GM21381 (cell line): ENCODE results near the gene SKIC8.

ENCODE experiments used
- ATAC-seq: cut with Tn5 transposase; IDR thresholded peaks from one replicate; pipeline ENCODE4 v1.9.1; 2021; ENCODE audit warnings: mild to moderate bottlenecking, moderate library complexity; ENCODE audit not compliant: unreplicated experiment

SKIC8 gene

DNA sequence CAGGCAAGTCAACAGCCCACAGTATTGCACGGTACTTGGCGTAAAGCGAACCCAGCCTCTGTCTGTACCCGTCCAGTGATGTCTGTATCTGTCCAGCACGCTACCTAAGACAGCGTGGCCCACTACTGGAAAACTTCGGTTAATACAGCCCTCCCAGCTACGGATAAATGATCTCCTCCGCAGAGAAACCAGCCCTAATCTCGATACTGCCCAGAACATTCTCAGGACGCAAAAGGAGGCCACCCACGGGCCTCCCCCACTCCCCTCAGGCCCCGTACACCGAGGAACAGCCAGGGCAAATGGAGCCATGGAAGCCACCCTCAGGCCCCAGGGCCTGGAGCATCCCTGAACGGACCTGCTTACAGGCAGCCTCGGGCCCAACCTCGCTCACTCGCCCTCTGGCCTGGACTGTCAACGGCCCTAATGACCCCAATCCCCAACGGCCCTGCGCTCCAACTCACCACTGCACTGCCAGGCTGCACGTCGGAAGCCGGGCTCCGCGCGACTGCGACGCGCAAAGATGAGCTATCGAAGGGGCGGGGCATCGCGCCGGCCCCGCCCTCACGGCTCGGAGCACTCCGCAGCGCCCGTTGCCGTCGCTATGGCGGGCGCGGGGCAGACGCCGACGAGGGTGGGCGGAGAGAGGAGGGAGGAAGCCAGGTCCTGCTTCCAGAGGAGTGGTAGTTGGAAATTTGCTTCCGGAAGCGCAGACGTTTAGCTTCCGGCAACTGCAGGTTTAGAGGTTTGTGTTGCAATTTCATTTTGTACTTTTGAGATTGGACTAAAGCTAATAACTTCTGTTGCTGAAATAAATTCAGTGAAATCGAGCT lies at the start of gene SKIC8:
SKIC8 (minus strand) TSS at position 509 of the 830 bp plus-strand sequence. CDS start 3,923 bp downstream, outside the sequence.
- peak; percentile 85 for ATAC-seq

DNA sequence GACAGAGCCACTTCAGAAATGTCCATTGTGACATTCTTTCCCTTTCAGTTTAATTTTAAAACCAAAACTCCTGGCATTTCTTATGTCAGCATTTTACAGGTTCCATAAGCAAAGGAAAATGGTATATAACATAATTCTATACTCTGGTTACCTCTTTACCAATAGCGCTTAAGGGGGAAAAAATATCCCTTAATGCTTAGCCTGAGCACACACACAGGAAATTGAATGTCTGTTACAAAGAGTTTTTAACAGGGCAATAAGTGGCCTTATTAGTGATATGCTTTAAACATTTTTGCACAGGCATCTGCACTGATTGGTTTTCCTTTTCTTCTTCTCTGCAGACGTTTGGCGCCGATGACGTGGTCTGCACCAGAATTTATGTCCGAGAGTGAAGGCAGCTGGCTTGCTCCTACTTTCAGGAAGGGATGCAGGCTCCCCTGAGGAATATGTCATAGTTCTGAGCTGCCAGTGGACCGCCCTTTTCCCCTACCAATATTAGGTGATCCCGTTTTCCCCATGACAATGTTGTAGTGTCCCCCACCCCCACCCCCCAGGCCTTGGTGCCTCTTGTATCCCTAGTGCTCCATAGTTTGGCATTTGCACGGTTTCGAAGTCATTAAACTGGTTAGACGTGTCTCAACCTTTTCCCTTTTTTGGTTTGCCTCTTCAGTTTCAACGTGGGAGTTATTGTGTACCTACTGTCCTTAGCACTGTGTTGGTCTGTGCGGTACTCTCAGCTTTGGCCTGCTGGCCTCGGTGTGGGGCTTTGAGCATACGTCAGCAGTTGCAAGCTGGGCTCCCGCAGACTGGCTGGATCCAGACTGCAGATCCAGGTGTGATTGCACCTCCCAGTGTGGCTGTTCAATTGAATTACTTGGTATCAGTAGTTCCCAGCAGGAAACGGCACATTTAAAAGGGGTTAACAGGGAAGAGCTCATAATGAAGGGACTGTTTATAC lies 48.5 kb upstream of the SKIC8 start:
- ATAC-seq = no peak

DNA sequence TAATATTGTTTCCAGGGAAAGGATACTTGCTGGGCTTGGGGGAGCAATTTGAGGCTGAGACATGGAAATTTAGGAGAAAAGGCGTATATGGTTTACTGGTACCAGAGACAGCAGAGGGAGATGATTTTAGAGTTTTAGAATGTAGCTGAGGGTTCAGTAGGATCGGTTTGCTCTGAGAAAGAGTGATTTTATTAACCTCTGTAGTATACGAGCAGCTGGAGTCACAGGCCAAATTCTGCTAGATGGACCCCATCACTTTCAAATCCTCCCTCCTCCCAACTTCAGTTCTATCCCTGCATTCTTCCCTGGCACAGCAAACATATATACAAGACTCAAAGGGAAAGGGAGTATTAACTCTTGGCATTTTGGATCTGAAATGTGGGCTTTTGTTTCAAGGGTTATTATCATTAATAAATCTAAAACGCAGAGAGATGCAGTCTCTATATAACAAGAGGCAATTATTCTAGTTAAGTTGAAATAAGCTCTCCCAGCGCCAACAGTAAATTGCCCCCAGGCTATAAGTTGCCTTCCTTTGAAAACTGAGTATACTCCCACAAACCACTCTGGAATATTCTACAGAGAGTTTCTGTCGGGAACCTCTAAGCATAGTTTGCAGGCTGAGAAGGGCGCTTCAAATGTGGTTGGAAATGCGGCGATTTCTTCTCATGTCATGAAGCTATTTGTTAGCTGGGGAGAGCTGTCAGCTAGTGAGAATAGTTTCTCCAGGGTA lies 46.2 kb upstream of the SKIC8 start:
- ATAC-seq = no peak

DNA sequence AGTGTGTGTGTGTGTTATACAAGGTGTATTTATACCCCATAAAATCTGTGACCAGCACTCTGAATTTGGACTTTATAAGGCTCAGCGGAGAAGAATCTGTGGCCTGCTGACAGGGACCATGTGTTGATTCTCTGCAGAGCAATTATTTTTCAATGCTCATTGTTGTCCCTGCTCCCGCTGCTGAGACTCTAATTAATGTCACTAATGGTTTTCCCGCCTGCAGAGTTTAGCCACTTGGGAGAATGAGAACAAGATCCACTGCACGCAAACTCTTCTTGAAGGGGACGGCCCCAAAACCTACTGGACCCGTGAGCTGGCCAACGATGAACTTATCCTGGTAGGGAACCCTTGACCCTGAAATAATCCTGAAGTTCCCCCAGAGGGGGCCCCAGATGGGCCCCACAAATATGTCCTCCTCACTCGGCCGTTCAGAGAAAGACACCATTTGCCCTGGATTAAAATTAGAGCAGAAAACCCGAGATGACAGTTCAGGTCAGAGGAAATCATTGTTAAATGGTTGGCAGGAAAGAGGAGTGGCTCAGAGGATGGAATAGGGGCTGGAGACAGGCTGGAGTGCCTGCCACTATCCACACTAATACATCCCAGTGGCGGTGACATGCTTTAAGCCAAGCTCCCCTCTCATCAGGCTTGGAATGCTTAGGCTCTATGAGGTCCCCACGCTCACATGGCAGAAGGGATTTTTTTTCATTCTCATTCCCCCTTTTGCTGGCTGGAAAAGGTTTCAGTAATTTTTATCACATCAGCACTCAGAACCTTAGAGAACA lies 44.1 kb upstream of the SKIC8 start:
- no peak for ATAC-seq

DNA sequence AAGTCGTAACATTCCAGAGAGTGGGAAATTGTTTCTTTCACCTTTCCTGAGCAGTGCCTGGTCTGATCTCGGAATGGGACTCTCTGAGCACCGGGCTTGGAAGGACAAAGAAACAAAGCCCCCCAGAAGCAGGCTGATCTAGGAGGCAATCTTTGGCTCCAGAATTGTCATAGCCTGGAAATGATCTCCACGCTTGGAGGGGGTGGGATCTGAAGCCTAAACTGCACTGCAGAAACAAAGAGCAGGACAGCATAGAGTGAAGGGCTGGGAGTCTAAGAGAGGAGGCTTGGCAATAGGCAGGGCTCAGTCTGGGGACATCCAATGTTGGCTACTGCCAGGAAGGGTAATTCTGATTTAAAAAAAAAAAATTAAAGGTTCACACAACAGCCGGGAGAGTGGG lies 42.6 kb upstream of the SKIC8 start:
- no peak for ATAC-seq

DNA sequence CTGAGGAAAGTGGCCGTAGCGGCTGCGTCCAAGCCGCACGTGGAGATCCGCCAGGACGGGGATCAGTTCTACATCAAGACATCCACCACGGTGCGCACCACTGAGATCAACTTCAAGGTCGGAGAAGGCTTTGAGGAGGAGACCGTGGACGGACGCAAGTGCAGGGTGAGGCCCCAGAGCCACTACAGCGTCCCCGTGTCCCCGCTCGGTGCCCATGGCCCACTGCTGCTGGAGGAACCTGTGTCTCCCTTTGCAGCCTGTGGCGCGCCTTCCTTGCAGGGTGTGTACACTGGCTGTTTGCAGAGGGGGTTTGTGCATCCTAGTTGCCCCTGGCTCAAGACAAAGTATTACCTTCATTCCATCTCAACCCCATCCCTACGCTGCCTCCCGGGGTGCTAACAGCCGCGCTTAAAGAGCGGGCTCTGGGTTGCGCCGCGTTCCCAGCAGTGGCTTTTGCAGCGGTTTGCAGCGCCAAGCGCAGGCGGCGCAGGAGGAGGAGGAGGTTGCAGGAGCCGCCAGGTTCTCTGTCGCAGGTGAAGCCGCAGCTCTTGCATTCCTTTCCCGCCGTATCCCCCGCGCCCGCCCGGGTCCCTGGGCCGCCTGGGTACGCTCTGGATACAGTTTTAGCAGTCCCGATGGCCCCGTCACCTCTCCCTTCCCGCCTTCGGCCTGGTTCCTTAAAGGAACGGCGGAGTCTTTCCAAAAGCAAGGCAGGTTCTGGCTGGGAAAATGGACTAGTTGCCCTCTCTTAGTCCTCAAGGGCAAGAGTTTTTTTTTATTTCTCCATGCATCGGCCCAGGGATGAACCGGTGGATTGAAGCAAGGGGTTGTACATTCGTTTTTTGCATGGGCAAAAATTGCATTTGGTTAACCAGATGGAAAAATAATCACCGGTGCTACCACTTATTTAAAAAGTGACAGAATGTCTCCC lies 41.9 kb upstream of the SKIC8 start:
- no peak for ATAC-seq

DNA sequence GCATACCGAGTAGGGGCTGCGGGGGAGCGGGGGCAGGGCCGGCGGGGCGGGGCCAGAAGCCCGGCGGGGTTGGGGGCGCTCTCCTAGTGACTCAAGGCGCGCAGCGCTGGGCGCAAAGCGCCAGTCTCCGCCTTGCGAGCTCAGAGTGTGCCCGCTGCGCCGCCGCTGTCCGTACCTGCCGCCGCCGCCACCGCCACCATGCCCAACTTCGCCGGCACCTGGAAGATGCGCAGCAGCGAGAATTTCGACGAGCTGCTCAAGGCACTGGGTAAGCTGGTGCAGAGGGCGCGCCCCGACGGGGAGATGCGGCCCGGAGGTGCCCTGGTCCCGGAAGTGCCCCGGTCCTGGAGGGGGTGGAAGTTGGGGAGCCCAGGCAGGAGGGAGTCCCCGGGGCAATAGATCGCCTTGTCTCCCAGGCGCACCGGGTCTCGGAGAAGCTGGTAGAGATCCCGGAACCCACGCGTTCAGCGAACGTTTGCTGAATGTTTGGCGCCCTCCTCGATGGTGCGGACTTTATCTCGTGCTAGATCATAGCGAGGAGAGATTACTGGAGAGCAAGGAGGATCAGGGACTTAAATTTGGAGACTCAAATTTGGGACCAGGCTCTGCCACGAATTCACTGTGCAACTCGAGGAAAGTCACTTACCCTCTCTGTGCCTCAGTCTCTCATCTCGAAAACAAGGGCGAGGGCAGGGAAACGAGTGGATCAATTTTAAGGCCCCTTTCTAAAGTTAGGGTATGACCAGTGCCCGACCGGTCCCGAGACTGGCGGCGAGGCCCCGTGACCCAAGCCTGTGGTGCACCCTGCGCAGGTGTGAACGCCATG lies 41.0 kb upstream of the SKIC8 start, which contains the start of gene CRABP1:
CRABP1 (plus strand) TSS at position 123 of the 826 bp plus-strand sequence; CDS start at position 199, 76 bp downstream.
- ATAC-seq = no peak

DNA sequence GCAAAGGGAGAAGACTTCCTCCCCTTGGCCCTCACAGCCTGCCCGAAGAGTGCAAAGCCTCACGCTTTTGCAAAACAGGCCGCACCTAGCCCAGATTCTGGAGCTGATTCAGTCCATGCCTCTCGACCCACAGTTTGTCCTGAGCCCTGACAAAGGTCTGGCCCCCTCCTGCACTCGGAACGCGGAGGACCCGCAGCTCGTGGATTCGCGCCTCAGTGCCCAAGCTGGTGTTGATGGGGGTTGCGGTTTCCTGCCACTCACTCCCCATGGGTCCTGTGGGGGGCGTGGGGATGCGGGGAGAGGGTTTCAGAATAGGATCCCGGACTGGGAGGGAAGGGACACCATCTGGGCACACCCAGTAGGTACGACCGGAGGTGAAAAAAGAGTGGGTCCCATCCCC lies 40.1 kb upstream of the SKIC8 start:
- no peak for ATAC-seq

DNA sequence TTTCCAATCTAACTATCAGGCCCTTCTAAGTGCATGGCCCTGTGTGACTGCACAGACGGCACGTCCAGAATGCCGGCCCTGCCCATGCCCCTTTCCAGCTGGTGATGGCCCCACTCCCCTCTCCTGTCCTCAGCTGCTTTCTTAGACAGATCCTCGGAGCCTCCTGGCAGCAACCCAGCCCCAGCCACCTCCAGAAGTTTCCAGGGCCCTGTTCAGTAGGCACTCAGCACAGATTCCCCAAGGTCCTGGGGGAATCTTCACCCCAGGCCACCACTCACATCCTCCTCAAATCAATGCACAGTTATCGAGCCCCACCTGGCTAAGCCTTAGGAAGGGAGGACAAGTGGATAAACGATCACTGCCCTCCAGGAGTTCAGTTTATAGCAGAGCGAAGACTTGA lies 39.4 kb upstream of the SKIC8 start:
- ATAC-seq = no peak

DNA sequence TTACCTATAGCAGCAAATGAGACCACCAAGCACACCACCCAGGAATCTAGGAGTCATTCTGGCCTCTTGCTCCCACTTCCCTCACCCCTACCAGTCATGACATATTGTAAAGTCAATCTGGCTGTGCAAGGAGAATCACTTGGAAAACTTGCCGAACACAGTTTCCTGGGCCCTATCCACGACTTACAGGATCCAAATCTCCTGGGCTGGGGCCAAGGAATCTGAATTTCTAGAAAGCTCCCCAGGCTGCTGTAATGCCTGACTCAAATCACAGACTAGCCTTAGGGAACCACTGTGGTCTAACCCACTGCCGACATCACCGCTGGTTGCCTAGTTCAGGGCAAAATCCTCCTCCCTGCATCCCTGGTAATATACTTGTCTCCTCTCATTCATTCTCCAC lies 36.6 kb upstream of the SKIC8 start:
- ATAC-seq = no peak

DNA sequence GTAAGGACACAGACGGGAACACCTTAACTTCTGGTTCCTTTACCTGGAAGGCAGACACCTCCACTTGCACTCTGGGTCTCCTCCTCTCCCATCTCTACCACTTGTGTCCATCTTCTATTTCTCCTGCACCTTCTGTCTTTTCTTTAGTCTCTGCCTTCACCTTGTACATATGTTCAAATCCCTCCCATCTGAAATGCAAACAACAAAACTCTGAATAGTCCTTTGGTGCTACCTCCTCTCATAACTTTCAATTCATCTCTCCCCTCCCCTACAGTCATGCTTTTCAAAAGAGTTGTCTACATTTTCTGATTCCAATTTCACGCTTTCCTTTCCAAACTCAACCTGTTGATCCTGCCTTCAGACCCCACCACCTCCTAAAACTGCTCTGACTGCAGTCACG lies 35.4 kb upstream of the SKIC8 start:
- no peak for ATAC-seq

DNA sequence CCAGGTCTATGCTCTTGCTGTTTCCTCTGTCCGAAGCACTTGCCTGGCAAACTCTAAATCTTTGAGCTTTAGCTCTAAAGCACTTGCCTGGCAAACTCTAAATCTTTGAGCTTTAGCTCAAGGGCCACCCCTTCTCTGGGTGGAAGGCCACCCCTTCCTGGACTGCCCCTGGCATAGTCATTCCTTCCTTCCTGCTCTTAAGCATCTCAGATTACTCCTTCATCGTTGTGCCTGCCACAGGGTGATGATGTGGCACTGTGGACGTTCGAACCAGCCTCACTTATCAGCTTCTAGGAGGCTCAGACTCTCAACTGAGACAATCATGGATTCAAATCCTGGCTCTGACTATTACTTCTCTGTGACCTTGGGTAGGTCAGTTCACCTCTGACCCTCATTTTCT lies 30.2 kb upstream of the SKIC8 start:
- ATAC-seq = no peak

DNA sequence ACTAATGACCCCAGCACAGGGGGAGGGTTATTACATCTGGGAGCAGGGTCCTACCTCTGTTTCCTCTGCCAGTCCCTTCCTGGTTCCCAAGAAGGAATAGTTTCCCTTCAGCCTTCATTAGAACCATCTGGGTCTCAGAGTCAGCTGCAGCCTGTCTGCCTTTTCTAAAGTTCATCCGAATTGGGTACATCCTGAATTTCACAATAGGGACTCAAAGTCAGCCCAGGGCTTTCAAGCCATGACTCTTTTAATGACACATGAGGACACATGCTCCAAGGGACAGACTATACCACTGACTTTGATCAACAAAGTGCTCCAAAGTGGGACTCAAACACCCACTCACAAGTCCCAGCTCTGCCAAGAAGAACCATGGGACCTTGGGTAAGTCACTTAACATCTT lies 28.1 kb upstream of the SKIC8 start:
- no peak for ATAC-seq

DNA sequence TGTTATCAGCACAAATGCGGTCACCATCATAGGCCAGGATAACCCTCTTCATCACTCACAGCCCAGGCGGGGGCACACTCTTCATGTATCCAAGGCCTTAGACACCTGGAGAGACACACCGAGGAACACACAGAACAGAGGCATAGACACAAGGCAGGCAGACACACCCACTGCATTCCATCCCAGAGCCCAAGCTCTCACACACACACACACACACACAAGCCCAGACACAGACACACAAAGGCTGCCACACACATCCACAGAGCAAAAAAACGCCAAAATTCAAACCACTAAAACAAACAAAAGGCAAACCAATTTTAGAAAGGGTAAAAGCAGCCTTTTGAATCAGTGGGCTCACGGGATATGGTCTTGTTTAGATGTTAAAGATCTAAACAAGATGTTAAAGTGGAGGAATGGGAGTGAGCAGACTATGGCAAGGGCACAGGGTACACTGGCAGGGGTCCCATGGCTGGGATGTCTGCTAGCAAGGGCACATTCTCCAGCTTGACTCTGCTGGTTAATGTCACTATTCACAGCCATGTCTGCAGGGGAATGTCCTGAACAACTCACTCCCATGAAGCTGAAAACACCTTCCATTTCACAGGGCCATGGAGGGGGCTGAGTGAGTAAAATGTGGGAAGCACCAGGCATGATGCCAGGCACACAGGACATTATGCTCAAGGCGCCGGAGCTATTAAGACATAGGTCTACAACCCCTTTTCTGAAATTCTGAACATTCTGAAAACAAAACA lies 25.9 kb upstream of the SKIC8 start:
- no peak for ATAC-seq

DNA sequence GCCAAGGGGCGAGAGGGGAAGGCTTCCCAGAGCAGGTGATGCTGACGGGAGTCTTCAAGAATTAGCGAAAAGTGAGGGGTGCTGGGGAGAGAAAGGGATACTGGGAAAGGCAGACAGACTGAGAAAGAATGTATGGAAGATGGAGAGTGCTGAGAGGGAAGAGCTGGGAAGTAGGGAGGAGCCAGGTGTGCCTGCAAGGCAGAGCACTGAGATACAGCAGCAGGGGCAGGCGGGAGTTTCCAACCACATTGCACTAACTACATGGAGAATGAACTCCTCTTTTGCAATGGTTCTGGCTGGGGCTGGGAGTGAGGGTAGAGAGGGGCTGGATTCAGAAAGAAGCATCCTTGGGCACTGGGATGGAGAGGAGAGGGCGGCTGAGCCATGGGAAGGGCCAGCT lies 24.7 kb upstream of the SKIC8 start:
- ATAC-seq = no peak

DNA sequence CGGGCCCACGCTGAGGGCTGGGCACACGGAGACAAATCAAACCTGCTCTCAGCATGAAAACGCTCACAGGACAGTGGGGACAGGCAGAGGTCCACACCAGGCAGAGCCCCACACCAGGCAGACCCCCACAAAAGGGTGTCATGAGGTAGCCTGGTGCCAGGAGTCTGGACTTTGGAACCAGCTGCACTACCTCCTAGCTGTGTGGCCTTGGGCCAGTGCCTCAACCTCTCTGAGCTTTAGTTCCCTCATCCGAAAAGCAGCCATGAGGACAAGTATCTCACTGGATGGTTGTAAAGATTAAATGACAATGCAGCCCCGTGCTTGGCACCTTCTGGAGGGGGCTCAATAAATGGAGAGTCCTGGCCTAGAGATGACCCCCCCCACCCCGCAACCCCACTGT lies 24.3 kb upstream of the SKIC8 start:
- no peak for ATAC-seq

DNA sequence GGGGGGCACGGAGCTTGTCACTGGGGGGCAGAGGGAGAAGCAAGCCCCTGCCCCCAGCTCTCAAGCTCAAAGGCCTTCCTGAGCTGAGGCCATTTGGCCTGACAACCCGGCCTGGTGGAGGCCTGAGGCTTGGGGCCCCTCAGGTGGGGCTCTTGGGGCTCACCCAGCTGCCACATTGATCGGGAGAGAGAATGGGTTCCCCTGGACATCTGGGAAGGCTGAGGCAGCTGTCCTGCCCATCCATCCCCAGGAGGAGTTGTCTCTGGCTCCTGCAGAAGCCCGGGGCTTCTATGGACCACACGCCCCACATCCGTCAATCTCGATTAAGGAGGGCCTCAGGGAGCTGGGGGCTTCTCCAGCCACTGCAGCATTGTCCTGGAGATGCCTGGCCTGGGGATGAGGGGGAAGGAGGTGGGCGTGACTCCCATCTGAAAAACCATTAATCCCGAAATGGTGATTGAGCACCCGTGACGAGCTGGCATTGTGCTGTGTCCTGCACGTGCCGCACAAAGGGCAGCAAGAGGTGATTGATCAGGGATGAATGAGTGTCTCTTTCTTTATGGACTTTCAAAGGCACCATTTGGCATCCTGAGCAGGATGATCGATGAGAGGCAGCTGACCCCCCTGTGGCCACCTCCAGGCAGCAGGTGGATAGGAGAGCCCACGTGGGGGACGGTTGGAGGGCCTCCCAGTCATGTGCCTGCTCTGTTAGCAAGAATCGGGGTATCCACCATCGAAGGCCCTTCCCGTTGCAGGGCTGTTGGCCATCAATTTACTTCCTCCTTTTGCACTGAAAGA lies 23.5 kb upstream of the SKIC8 start:
- ATAC-seq = no peak
